Naive thymus-derived CD8-positive, alpha-beta T cell (primary cell): ENCODE results near the gene TMEM163. TPM values are rescaled to one million over a fixed set of nuclear protein-coding genes. Genes with fewer than 3 reads are reported as not detected.
"Not testable (repeated sequence)": the region's sequence is repeated elsewhere in the genome, so short reads cannot be mapped to it uniquely, and the experiment has no call there.

Experiments
- ATAC-seq, 2 donors: fragments of 150-1000 bp; cut with Tn5 transposase in 1 of 2; sonication (Bioruptor Pico), chemical (Tn5 transposase) in 1 of 2; 1 replicate in 1 of 2; 2 replicates in 1 of 2; pipeline ENCODE4 v1.10.0; 2021; ENCODE audit warnings: mild to moderate bottlenecking in 2 of 2, moderate library complexity in 2 of 2
- POLR2A ChIA-PET: fragments of 350-600 bp; sonication (Branson Sonifier 250); formaldehyde crosslinking; loops from one replicate; lab custom pipeline; 2021; ENCODE audit warnings: antibody characterized with exemption; lab: Charles Lee
- DNase-seq, 10 donors: peaks; one replicate each; pipeline versions ENCODE4 v3.0.0 to v3.0.0-alpha.2; 2020 to 2022
- H3K27ac Mint-ChIP-seq, 10 donors: one replicate each; pipeline ENCODE4 v1.8.0; 2020 to 2022; ENCODE audit warnings: mild to moderate bottlenecking in 10 of 10, mixed read lengths in 10 of 10, moderate library complexity in 4 of 10, inconsistent platforms in 1 of 10
- H3K27me3 Mint-ChIP-seq, 5 donors: one replicate each; pipeline ENCODE4 v1.8.0; 2021 to 2022; ENCODE audit warnings: mixed read lengths in 5 of 5
- H3K36me3 Mint-ChIP-seq, 3 donors: one replicate each; pipeline ENCODE4 v1.8.0; 2020 to 2022; ENCODE audit warnings: mixed read lengths in 3 of 3, mild to moderate bottlenecking in 2 of 3, inconsistent platforms in 1 of 3
- H3K4me1 Mint-ChIP-seq, 4 donors: one replicate each; pipeline ENCODE4 v1.8.0; 2021 to 2022; ENCODE audit warnings: mixed read lengths in 4 of 4
- H3K4me3 Mint-ChIP-seq, 10 donors: one replicate each; pipeline ENCODE4 v1.8.0; 2020 to 2022; ENCODE audit warnings: mild to moderate bottlenecking in 10 of 10, mixed read lengths in 10 of 10, moderate library complexity in 6 of 10, inconsistent platforms in 1 of 10
- H3K9me3 Mint-ChIP-seq, 9 donors: one replicate each; pipeline ENCODE4 v1.8.0; 2020 to 2022; ENCODE audit warnings: mixed read lengths in 9 of 9, mild to moderate bottlenecking in 3 of 9, inconsistent platforms in 1 of 9, moderate library complexity in 1 of 9
- polyA plus RNA-seq, 3 donors: library from polyadenylated mRNA; unstranded; fragments of 300-500 nt; fragmentation: Illumina TruSeq; gene quantifications; one replicate each; pipeline ENCODE4 v1.2.3, GENCODE V29; 2021
- total RNA-seq, 8 experiments: library from RNA in 2 of 8; stranded (reverse) in 2 of 8; gene quantifications; one replicate each; pipeline ENCODE4 v1.2.3 and lab custom pipeline; 2021 to 2026

TMEM163 gene
- total and polyA plus RNA-seq, 5 experiments from 2014 or later = 0.24 TPM; not detected in 4

DNA sequence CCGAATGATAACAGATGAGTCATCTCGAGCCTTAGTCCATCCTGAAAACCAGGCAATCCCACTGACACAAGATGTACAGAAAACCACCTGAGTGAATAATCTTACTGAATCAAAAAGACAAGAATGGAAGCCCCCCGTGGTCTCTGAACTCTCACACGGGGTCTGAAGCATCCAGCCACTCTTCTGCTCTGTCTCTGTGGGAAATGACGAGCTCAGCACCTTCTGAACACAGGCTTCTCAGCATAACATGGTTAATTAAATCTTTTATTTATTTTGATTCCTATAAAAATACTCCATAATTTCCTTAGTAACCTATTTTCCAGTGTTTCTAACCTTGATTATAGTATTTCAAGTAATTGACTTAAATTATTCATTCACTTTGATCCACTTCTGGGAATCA is 203.7 kb downstream of the TMEM163 start:
- POLR2A ChIA-PET = no interaction called here
- no peak overlapping the region for H3K27ac Mint-ChIP-seq
- H3K27me3 Mint-ChIP-seq = peaks cover 0 to 8% (median 0%) of the 10 kb centered on the region in 5 donors
- ATAC-seq = no peak
- no peak overlapping the region for H3K4me3 Mint-ChIP-seq
- no peak for DNase-seq
- H3K9me3 Mint-ChIP-seq = no peaks in the 10 kb centered on the region
- no peaks in the 10 kb centered on the region for H3K4me1 Mint-ChIP-seq
- no peaks in the 10 kb centered on the region for H3K36me3 Mint-ChIP-seq

DNA sequence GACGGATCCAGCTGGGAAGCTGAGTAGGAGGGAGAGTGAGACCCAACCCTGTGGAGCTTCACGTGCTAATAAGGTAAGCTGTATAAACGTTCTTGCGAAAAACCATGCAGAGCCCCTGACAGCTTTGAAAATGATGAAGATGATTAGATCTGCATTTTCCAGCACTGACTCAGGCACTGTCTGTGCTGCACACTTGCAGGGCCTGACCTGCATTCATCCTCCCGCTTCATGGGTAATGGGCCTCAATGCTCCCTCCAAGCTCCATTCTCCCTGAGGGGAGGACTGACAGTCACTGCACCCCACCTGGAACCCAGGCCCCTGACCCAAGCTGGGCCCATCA is 205.4 kb downstream of the TMEM163 start:
- H3K4me1 Mint-ChIP-seq = no peaks in the 10 kb centered on the region

DNA sequence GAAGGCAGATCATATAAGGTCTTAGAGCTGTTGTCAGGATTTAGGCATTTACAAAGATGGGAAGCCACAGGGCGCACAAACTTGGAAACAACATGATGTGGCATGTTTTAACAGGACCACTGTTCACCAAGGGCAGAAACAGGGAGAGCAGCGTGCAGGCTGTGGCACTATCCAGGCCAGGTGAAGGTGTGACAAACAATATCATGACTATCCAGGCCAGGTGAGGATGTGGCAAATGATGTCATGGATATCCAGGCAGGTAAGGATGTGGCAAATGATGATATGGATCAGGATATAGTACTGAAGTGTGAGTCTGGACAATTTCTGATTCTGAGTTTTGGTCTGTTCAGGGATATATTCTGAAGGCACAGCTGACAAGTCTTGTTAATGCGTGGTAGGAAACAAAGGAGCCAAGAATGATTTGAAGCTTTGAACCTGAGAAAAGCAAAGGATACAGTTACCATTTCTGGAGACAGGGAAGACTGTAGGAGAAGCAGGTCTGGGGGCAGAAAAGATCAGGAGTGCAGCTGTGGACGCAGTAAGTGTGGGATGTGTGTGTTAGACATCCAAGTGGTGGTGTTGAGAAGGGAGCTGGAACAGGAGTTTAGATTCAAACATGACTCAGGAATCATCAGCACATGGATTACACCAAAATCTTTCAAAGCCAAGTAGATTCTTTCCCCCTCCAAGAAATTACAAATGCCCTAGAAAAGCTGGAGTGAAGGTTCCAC is 205.9 kb downstream of the TMEM163 start:
- POLR2A ChIA-PET = no interaction called here
- Mint-ChIP-seq H3K36me3 (no peaks in the 10 kb centered on the region), H3K27me3 (peaks cover 0 to 5% (median 0%) of the 10 kb centered on the region in 5 donors), H3K9me3 (no peaks in the 10 kb centered on the region), H3K4me3 (no peak overlapping the region), H3K27ac (no peak overlapping the region), H3K4me1 (peaks cover 0 to 4% (median 0%) of the 10 kb centered on the region in 4 donors)
- DNase-seq (no peak), ATAC-seq (no peak)

More for the DNA sequence above, 205.4 kb downstream of the TMEM163 start:
- DNase-seq (no peak), ATAC-seq (no peak)
- Mint-ChIP-seq H3K9me3 (no peaks in the 10 kb centered on the region), H3K4me3 (no peak overlapping the region), H3K36me3 (no peaks in the 10 kb centered on the region), H3K27ac (peak overlapping the region in 1 of 10 donors; percentile 26), H3K27me3 (peaks cover 0 to 5% (median 0%) of the 10 kb centered on the region in 5 donors)
- POLR2A ChIA-PET = no interaction called here

DNA sequence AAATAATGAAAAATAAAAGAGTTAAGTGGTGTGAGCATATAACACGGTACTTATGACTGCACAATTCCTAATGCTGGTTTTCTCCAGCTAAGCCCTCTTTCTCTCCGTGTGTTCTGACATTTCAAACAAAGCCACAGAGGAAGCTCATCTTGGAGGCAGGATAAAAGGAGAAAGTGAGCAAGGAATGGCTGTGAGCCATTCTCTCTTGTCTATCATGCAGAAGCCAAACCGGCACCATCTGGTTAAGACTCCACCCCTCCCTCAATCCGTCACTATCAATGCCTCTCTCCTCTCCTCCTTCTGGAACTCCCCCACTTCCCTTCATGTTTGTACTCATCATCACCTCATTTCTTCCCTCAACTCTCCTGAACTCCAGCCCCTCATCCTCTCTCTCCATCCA is 210.4 kb downstream of the TMEM163 start:
- H3K9me3 Mint-ChIP-seq = peaks cover 0 to 3% (median 0%) of the 10 kb centered on the region in 9 donors
- no peak for ATAC-seq
- peaks cover 0 to 5% (median 0%) of the 10 kb centered on the region in 4 donors for H3K4me1 Mint-ChIP-seq
- no peak overlapping the region for H3K27ac Mint-ChIP-seq
- H3K36me3 Mint-ChIP-seq = no peaks in the 10 kb centered on the region
- no peak for DNase-seq
- H3K27me3 Mint-ChIP-seq = peaks cover 0 to 3% (median 0%) of the 10 kb centered on the region in 5 donors
- POLR2A ChIA-PET = no interaction called here
- no peak overlapping the region for H3K4me3 Mint-ChIP-seq

DNA sequence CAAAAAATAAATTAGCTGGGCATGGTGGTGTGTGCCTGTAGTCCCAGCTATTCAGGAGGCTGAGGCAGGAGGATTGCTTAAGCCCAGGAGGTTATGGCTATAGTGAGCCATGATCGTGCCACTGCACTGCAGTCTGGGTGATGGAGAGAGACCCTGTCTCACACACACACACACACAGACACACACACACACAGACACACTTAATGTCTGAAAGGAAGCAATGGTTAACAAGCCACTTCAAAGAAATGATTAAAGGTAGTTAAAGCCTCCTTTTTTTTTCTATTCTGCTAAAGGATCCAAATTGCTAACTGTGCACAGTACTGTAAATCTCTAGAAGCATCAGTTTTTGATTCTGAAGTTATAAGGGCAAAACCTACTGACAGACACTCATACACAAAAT is 211.1 kb downstream of the TMEM163 start:
- no peaks in the 10 kb centered on the region for H3K36me3 Mint-ChIP-seq
- H3K4me3 Mint-ChIP-seq = no peak overlapping the region
- H3K27me3 Mint-ChIP-seq = peaks cover 0 to 4% (median 0%) of the 10 kb centered on the region in 5 donors
- POLR2A ChIA-PET = no interaction called here
- H3K27ac Mint-ChIP-seq = peak overlapping the region in 1 of 10 donors; percentile 27
- ATAC-seq (no peak), DNase-seq (peak in 1 of 10 donors; percentile 16)
- peaks cover 0 to 4% (median 0%) of the 10 kb centered on the region in 9 donors for H3K9me3 Mint-ChIP-seq
- peaks cover 0 to 5% (median 0%) of the 10 kb centered on the region in 4 donors for H3K4me1 Mint-ChIP-seq

DNA sequence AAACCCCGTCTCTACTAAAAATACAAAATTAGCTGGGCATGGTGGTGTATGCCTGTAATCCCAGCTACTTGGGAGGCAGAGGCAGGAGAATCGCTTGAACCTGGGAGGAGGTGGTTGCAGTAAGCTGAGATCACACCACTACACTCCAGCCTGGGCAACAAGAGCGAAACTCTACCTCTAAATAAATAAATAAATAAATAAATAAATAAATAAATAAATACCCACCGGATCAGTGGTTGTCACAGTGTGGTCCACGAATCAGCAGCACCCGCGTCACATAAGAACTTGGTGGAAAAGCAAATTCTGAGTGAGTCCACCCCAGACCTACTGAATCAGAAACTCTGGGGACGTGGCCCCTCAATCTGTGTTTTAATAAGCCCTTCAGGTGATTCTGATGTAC is 211.6 kb downstream of the TMEM163 start:
- H3K27me3 Mint-ChIP-seq, ATAC-seq, DNase-seq, H3K4me1 Mint-ChIP-seq, H3K4me3 Mint-ChIP-seq, H3K36me3 Mint-ChIP-seq, H3K27ac Mint-ChIP-seq, POLR2A ChIA-PET, H3K9me3 Mint-ChIP-seq: not testable (repeated sequence)

DNA sequence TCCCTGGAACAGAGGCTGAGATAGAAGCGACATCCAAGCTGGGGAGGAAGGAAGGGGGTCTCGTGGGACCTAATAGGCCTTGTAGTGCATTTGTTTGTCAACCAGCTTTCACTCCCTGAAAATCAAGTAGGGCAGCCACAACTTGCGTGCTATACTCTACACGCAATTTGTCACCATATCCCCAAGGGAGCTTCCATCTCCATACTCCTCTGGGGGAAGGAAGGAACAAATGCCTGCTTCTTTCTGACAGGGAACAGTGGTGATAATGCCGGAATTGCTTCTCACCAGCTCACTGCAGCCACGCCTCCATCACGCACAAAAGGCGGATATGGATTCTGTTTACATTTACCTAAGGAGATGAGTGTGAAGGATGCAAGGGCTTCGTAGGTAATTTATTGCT is 213.4 kb downstream of the TMEM163 start:
- DNase-seq (no peak), ATAC-seq (no peak)
- Mint-ChIP-seq H3K36me3 (no peaks in the 10 kb centered on the region), H3K9me3 (peaks cover 0 to 4% (median 0%) of the 10 kb centered on the region in 9 donors), H3K4me1 (peaks cover 0 to 5% (median 0%) of the 10 kb centered on the region in 4 donors), H3K27ac (peak overlapping the region in 1 of 10 donors; percentile 54), H3K27me3 (peaks cover 0 to 4% (median 0%) of the 10 kb centered on the region in 5 donors), H3K4me3 (no peak overlapping the region)
- POLR2A ChIA-PET = no interaction called here

DNA sequence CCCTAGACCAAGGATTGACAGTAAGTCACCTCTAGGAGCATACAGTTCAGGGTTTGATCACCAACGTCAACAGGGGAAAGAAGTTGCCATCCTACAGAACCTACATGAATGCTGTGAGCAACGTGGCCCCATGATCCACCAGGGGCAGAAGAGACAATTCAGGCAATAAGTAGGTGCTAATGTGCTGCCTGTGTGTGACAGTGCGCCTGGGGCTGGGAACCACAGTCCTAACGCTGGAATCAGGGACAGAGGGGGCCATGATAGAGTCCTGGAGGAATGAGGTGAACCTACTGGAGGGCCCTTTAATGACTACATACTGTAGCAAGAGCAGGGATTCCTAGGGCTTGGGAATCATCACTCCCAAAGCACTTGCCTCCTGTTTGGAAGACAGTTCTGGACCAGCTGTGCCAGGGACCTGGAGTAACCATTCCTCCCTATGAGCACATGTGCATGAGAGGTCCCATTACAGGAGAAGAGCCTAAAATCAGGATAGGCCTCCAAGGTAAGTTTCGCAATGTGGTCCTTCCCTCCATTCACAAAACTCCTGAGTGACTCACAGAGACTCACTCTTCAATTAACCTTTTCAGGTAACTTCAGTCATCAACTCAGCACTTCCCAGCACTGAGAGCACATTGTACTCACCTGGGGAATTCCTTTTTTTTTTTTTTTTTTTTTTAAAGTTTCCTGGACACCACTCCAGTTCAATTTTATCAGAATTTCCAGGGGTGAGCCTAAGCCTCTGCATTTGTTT is 214.0 kb downstream of the TMEM163 start:
- Mint-ChIP-seq H3K36me3 (no peaks in the 10 kb centered on the region), H3K4me3 (no peak overlapping the region), H3K4me1 (peaks cover 0 to 5% (median 0%) of the 10 kb centered on the region in 4 donors), H3K27ac (peak overlapping the region in 1 of 10 donors; percentile 36), H3K9me3 (peaks cover 0 to 4% (median 0%) of the 10 kb centered on the region in 9 donors), H3K27me3 (peaks cover 0 to 4% (median 0%) of the 10 kb centered on the region in 5 donors)
- ATAC-seq (no peak), DNase-seq (no peak)
- POLR2A ChIA-PET = no interaction called here

DNA sequence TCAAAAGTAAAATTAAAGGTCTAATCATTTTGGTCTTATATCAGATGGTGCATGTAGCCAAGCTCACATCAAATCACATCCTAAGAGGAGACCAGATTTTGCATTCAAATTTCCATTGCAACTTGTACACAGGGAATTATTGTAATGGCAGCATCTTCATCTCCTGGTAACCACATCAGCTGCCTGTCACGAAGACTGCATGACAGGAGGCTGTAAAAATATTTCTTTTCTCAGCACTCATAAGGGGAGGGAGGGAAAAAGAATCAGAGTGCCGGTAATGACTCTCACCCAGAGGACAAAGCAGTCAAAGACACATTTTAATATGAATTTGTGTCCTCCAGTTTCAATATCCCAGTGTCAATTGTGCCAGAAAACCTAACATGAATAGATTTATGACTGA is 216.7 kb downstream of the TMEM163 start:
- Mint-ChIP-seq H3K4me3 (no peak overlapping the region), H3K4me1 (no peaks in the 10 kb centered on the region), H3K9me3 (peaks cover 0 to 4% (median 0%) of the 10 kb centered on the region in 9 donors), H3K27me3 (peaks cover 0 to 4% (median 0%) of the 10 kb centered on the region in 5 donors), H3K36me3 (no peaks in the 10 kb centered on the region), H3K27ac (no peak overlapping the region)
- POLR2A ChIA-PET = no interaction called here
- DNase-seq (no peak), ATAC-seq (no peak)

DNA sequence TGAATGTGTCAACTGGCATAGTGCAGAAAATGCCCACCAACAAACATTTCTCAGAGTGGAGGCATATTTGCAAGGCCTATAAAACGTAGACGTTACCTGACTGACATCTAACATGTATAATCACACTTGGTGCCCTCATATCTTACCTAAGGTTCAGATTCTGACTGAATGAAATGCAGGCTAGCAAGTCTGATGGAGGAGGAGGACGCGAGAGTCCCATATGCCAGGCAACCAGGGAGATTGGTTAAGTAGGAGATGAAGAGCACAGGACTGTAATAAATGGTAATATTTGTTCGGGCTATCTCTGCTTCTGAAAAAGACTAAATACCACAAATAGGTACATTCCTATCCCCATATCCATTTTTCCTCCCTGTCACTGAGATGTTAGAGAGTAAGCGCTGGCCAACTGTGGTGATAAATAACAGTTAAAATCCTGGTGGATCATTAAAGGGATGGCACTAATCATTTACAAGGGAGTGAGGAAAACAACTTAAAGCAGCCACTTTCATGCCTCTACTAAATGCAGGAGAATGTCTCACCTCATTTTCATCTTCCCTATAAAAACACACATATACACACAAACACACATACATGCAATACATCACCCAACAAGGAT is 217.2 kb downstream of the TMEM163 start:
- no peak for DNase-seq
- H3K9me3 Mint-ChIP-seq = peaks cover 0 to 4% (median 0%) of the 10 kb centered on the region in 9 donors
- ATAC-seq = no peak
- H3K4me1 Mint-ChIP-seq = no peaks in the 10 kb centered on the region
- POLR2A ChIA-PET = no interaction called here
- peaks cover 0 to 4% (median 0%) of the 10 kb centered on the region in 5 donors for H3K27me3 Mint-ChIP-seq
- H3K27ac Mint-ChIP-seq = no peak overlapping the region
- H3K4me3 Mint-ChIP-seq = no peak overlapping the region
- no peaks in the 10 kb centered on the region for H3K36me3 Mint-ChIP-seq

DNA sequence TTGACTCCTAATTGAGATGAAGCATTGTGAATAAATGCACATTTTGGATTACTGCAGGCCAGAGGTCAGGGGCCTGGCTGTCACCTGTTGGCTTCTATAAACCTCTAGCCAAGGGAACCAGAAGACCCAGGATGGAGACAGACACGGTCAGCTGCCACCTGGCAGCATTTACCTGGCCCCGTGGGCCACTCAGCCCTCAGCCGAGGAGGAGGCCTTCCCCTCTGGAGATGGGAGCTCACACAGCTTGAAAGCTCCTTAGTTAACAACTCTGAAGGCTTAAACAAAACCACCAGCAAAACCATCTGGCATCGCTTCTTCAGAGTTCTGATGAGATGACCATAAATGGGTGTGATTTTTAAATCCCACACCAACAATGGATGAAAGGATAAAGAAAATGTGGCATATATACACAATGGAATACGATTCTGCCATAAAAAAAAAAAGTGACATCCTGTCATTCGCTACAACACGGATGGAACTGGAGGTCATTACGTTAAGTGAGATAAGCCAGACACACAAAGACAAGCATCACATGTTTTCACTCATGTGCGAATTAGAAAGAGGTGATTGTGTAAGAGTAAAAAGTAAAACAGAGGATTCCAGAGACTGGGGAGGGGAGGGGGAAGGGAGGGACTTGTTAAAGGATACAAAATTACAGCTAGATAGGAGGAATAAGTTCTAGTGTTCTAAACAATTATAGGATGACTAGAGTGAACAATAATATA is 218.4 kb downstream of the TMEM163 start:
- Mint-ChIP-seq H3K4me3 (no peak overlapping the region), H3K36me3 (no peaks in the 10 kb centered on the region), H3K9me3 (peaks cover 0 to 4% (median 0%) of the 10 kb centered on the region in 9 donors), H3K27ac (no peak overlapping the region), H3K27me3 (peaks cover 0 to 4% (median 0%) of the 10 kb centered on the region in 5 donors), H3K4me1 (no peaks in the 10 kb centered on the region)
- DNase-seq = no peak
- ATAC-seq = no peak
- POLR2A ChIA-PET = no interaction called here

DNA sequence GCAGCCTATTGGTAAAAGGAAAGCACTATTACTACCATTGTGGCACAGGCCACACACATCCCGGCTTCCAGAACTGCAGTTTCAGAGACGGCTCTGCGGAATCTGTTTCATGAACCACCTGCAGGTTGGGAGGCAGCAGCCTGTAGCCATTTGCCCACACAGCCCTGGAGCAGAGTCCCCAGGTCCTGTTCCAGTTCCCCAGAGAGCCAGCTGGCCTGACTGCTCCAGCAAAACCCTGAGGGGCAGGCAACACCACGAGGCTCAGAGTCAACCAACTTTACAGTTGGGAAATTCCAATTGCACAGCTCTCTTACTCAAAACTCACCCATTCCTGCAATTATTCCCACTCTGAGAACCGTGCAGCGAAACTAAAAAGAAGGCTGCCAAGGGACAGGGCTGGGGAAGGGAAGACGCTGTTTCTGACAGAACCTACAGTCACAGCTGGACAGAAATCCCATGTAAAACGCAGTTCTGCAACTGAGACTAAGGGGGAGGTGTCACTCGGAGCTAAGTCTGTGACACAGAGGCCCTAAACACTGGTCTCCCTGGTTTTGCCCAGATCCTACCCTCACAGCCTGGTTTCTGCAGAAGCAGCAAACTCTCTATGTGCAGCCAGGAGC is 219.4 kb downstream of the TMEM163 start:
- H3K4me3 Mint-ChIP-seq = no peak overlapping the region
- no peaks in the 10 kb centered on the region for H3K4me1 Mint-ChIP-seq
- peaks cover 0 to 4% (median 0%) of the 10 kb centered on the region in 9 donors for H3K9me3 Mint-ChIP-seq
- H3K36me3 Mint-ChIP-seq = no peaks in the 10 kb centered on the region
- ATAC-seq (no peak), DNase-seq (no peak)
- no peak overlapping the region for H3K27ac Mint-ChIP-seq
- H3K27me3 Mint-ChIP-seq = peaks cover 0 to 4% (median 0%) of the 10 kb centered on the region in 5 donors
- POLR2A ChIA-PET = no interaction called here
